Ectodermal cell (in vitro differentiated cells): ENCODE data around the gene CAB39.

Experiments used
- H3K27ac ChIP-seq: 2 replicates; pipeline ENCODE4 v1.7.0; 2013; ENCODE audit warnings: mild to moderate bottlenecking, low read depth, low read length; ENCODE audit not compliant: insufficient read depth, poor library complexity, severe bottlenecking
- H3K27me3 ChIP-seq: 2 replicates; pipeline ENCODE4 v1.7.0; 2013; ENCODE audit warnings: mild to moderate bottlenecking, low read length; ENCODE audit not compliant: insufficient read depth, control insufficient read depth, poor library complexity, severe bottlenecking
- H3K36me3 ChIP-seq: one replicate; pipeline ENCODE4 v1.7.0; 2013; ENCODE audit warnings: low read length; ENCODE audit not compliant: control insufficient read depth, insufficient read depth
- H3K4me1 ChIP-seq: one replicate; pipeline ENCODE4 v1.7.0; 2013; ENCODE audit warnings: low read length; ENCODE audit not compliant: control insufficient read depth, insufficient read depth
- H3K4me3 ChIP-seq: 2 replicates; pipeline ENCODE4 v1.7.0; 2013; ENCODE audit warnings: low read depth, low read length, control low read depth; ENCODE audit not compliant: insufficient read depth
- H3K9me3 ChIP-seq: 2 replicates; pipeline ENCODE4 v1.7.0; 2013; ENCODE audit warnings: mild to moderate bottlenecking, low read length, moderate library complexity; ENCODE audit not compliant: control insufficient read depth
- WGBS, 2 experiments: methylation state at CpG; one replicate each; pipeline ENCODE4 v1.1.7; 2013; ENCODE audit warnings: missing lambda C conversion rate in 2 of 2; 5-methylcytosine and 5-hydroxymethylcytosine counted together

Gene CAB39

GRCh38 chr2:230682546-230682945, 30.1 kb upstream of the CAB39 start:
- Histone ChIP-seq H3K27me3 (no peaks in the 10 kb centered on the region), H3K9me3 (no peaks in the 10 kb centered on the region), H3K27ac (no peak overlapping the region), H3K4me3 (no peak overlapping the region), H3K36me3 (no peaks in the 10 kb centered on the region), H3K4me1 (no peaks in the 10 kb centered on the region)
- 89 to 90% methylated on average over 3 of the region's 3 CpGs for WGBS, 2 experiments

GRCh38 chr2:230684270-230685168, 28.1 kb upstream of the CAB39 start:
- H3K27ac ChIP-seq, result no peak overlapping the region

GRCh38 chr2:230685178-230685577, 27.5 kb upstream of the CAB39 start:
- Histone ChIP-seq H3K36me3 (no peaks in the 10 kb centered on the region), H3K27ac (no peak overlapping the region), H3K4me3 (no peak overlapping the region), H3K4me1 (no peaks in the 10 kb centered on the region), H3K27me3 (no peaks in the 10 kb centered on the region), H3K9me3 (no peaks in the 10 kb centered on the region)
- WGBS, 2 experiments, result 77 to 79% methylated on average over 6 of the region's 6 CpGs

More at GRCh38 chr2:230684270-230685168, 28.1 kb upstream of the CAB39 start:
- Histone ChIP-seq H3K4me3 (no peak overlapping the region), H3K9me3 (no peaks in the 10 kb centered on the region), H3K27me3 (no peaks in the 10 kb centered on the region), H3K36me3 (no peaks in the 10 kb centered on the region), H3K4me1 (no peaks in the 10 kb centered on the region)
- 87 to 89% methylated on average over 8 of the region's 8 CpGs for WGBS, 2 experiments

- no peak overlapping the region for H3K27ac ChIP-seq
- WGBS, 2 experiments, result 82 to 86% methylated on average over 5 of the region's 5 CpGs
Measured at GRCh38 chr2:230687498-230687897, 25.1 kb upstream of the CAB39 start.

GRCh38 chr2:230688490-230688889, 24.2 kb upstream of the CAB39 start:
- Histone ChIP-seq H3K27me3 (no peaks in the 10 kb centered on the region), H3K4me1 (no peaks in the 10 kb centered on the region), H3K27ac (no peak overlapping the region), H3K9me3 (no peaks in the 10 kb centered on the region), H3K36me3 (no peaks in the 10 kb centered on the region), H3K4me3 (no peak overlapping the region)
- WGBS, 2 experiments, result 92% methylated on average over 1 of the region's 2 CpGs; no CpG with 5 or more reads in 1 of the 2 experiments

More at GRCh38 chr2:230687498-230687897, 25.1 kb upstream of the CAB39 start:
- no peak overlapping the region for H3K4me3 ChIP-seq
- no peaks in the 10 kb centered on the region for H3K36me3 ChIP-seq
- no peaks in the 10 kb centered on the region for H3K4me1 ChIP-seq
- no peaks in the 10 kb centered on the region for H3K27me3 ChIP-seq
- H3K9me3 ChIP-seq, result no peaks in the 10 kb centered on the region

- 90 to 94% methylated on average over 9 of the region's 9 CpGs for WGBS, 2 experiments
Measured at GRCh38 chr2:230690439-230690838, 22.2 kb upstream of the CAB39 start.

GRCh38 chr2:230691005-230691647, 21.5 kb upstream of the CAB39 start:
- Histone ChIP-seq H3K9me3 (no peaks in the 10 kb centered on the region), H3K4me3 (no peak overlapping the region), H3K36me3 (no peaks in the 10 kb centered on the region), H3K27me3 (no peaks in the 10 kb centered on the region), H3K27ac (no peak overlapping the region), H3K4me1 (no peaks in the 10 kb centered on the region)
- 77 to 83% methylated on average over 4 of the region's 4 CpGs for WGBS, 2 experiments

More at GRCh38 chr2:230690439-230690838, 22.2 kb upstream of the CAB39 start:
- Histone ChIP-seq H3K27me3 (no peaks in the 10 kb centered on the region), H3K27ac (no peak overlapping the region), H3K9me3 (no peaks in the 10 kb centered on the region), H3K4me1 (no peaks in the 10 kb centered on the region), H3K36me3 (no peaks in the 10 kb centered on the region), H3K4me3 (no peak overlapping the region)

GRCh38 chr2:230692760-230693159, 19.9 kb upstream of the CAB39 start:
- H3K4me3 ChIP-seq, result no peak overlapping the region
- no peaks in the 10 kb centered on the region for H3K4me1 ChIP-seq
- H3K27me3 ChIP-seq, result no peaks in the 10 kb centered on the region
- H3K36me3 ChIP-seq, result no peaks in the 10 kb centered on the region
- H3K9me3 ChIP-seq, result no peaks in the 10 kb centered on the region
- WGBS, 2 experiments, result 78 to 100% methylated on average over 1 to 2 of the region's 2 CpGs
- H3K27ac ChIP-seq, result no peak overlapping the region

GRCh38 chr2:230693411-230693810, 19.2 kb upstream of the CAB39 start:
- H3K27me3 ChIP-seq, result no peaks in the 10 kb centered on the region
- no peaks in the 10 kb centered on the region for H3K9me3 ChIP-seq
- H3K4me1 ChIP-seq, result no peaks in the 10 kb centered on the region
- 96 to 97% methylated on average over 6 of the region's 6 CpGs for WGBS, 2 experiments
- no peak overlapping the region for H3K27ac ChIP-seq
- no peak overlapping the region for H3K4me3 ChIP-seq
- H3K36me3 ChIP-seq, result no peaks in the 10 kb centered on the region

GRCh38 chr2:230694241-230694640, 18.4 kb upstream of the CAB39 start:
- Histone ChIP-seq H3K36me3 (no peaks in the 10 kb centered on the region), H3K4me3 (no peak overlapping the region), H3K4me1 (no peaks in the 10 kb centered on the region), H3K27ac (no peak overlapping the region), H3K9me3 (no peaks in the 10 kb centered on the region), H3K27me3 (no peaks in the 10 kb centered on the region)
- WGBS, 2 experiments, result 93 to 94% methylated on average over 3 of the region's 3 CpGs
